ENCODE results near the gene TBXA2R.

- TF ChIP-seq EZH2phosphoT487 (conservative IDR thresholded peaks at IDR 0.05; ENCODE audit: low read length) (no peak), CTCF (IDR thresholded peaks at IDR 0.05; ENCODE audit: insufficient read depth, low read length, poor library complexity, severe bottlenecking) (peak; percentile 46)
Measured at GRCh38 chr19:3547301-3547731, 59.4 kb downstream of the TBXA2R start.

Measured in SU-DHL-6 (cell line).